Upper lobe of left lung (tissue), 6 donors: ENCODE data around the gene USP13. TPM values are rescaled to one million over a fixed set of nuclear protein-coding genes. Genes with fewer than 3 reads are reported as not detected.

Experiments used
- ATAC-seq, 2 donors: fragments of 200-7000 bp; cut with Tn5 transposase; one replicate each; pipeline ENCODE4 v1.9.1; 2022; ENCODE audit warnings: mild to moderate bottlenecking in 2 of 2, moderate library complexity in 2 of 2; ENCODE audit not compliant: low FRiP score in 2 of 2
- DNase-seq, 2 donors: peaks; one replicate each; pipeline ENCODE4 v3.0.0-alpha.2; 2019 to 2020
- H3K27ac ChIP-seq, 4 donors: fragments of 200-600 bp; sonication (generic); one replicate each; pipeline ENCODE4 v1.5.1; 2016 to 2019
- H3K27me3 ChIP-seq, 4 donors: fragments of 200-600 bp; sonication (generic); one replicate each; pipeline ENCODE4 v1.5.1; 2017 to 2019
- H3K36me3 ChIP-seq, 4 donors: fragments of 200-600 bp; sonication (generic); one replicate each; pipeline ENCODE4 v1.5.1; 2016 to 2019
- H3K4me1 ChIP-seq, 4 donors: fragments of 200-600 bp; sonication (generic); one replicate each; pipeline ENCODE4 v1.5.1; 2018 to 2019
- H3K4me3 ChIP-seq, 4 donors: fragments of 200-600 bp; sonication (generic); one replicate each; pipeline ENCODE4 v1.5.1; 2017 to 2019; ENCODE audit warnings: mild to moderate bottlenecking in 2 of 4, moderate library complexity in 1 of 4
- H3K9me3 ChIP-seq, 4 donors: fragments of 200-600 bp; sonication (generic); one replicate each; pipeline ENCODE4 v1.5.1; 2018 to 2019
- CTCF ChIP-seq, 6 experiments: fragments of 450-650 bp in 4 of 6; fragments of 200-600 bp in 2 of 6; sonication (generic) in 2 of 6; IDR thresholded peaks; one replicate each; pipeline ENCODE4 v1.5.1; 2016 to 2019; ENCODE audit warnings: antibody characterized with exemption in 6 of 6
- EP300 ChIP-seq, 4 donors: sonication (generic); formaldehyde crosslinking; IDR thresholded peaks; one replicate each; pipeline ENCODE4 v1.5.1; 2017; ENCODE audit warnings: antibody characterized with exemption in 4 of 4, control low read depth in 2 of 4
- POLR2A ChIP-seq, 4 donors: fragments of 450-650 bp; IDR thresholded peaks; one replicate each; pipeline ENCODE4 v1.5.1; 2016 to 2017; ENCODE audit warnings: antibody characterized with exemption in 4 of 4, mild to moderate bottlenecking in 2 of 4
- POLR2AphosphoS5 ChIP-seq, 2 donors: sonication (generic); formaldehyde crosslinking; IDR thresholded peaks; one replicate each; pipeline ENCODE4 v1.5.1; 2017; ENCODE audit warnings: antibody characterized with exemption in 2 of 2
- WGBS, 2 donors: methylation state at CpG; one replicate each; pipeline ENCODE4 v1.1.5; 2017 to 2018; 5-methylcytosine and 5-hydroxymethylcytosine counted together
- total RNA-seq, 6 donors: library from RNA; depleted of rRNA in 4 of 6; stranded (reverse); fragments of >200 nt in 4 of 6; gene quantifications; one replicate each; pipeline versions ENCODE4 v1.1.0 to v1.2.1, GENCODE V29; 2016 to 2021
- donor health status: DM: no; HTN: no; CAD: no; lungs with moderate emphysema.
- donor health status: DM: no; HTN: yes; CAD: no; lungs with severe emphysema.

The USP13 gene
- total RNA-seq, 6 donors from 2014 or later: 14.4 to 34.6 (median 27.8) TPM

- H3K27ac ChIP-seq: peak overlapping the region; percentile 87 to 94 (median 92)
- H3K4me3 ChIP-seq: peak overlapping the region; percentile 63 to 86 (median 83)
- H3K9me3 ChIP-seq: no peaks in the 10 kb centered on the region
- no peak for TF ChIP-seq EP300 (IDR thresholded peaks at IDR 0.05)
- peak in 1 of 2 donors; percentile 7 for TF ChIP-seq POLR2AphosphoS5 (IDR thresholded peaks at IDR 0.05)
- TF ChIP-seq POLR2A (IDR thresholded peaks at IDR 0.05): peak in 1 of 4 donors; percentile 46
- peak in 1 of 6 experiments; percentile 23 for TF ChIP-seq CTCF (IDR thresholded peaks at IDR 0.05)
- no peaks in the 10 kb centered on the region for H3K27me3 ChIP-seq
- ATAC-seq: peak; percentile 87 to 92
- peaks cover 0 to 24% (median 5%) of the 10 kb centered on the region in 4 donors for H3K4me1 ChIP-seq
- 0% methylated on average over 12 to 39 of the region's 77 CpGs for WGBS, 2 donors
- peak; percentile 88 to 93 for DNase-seq
- H3K36me3 ChIP-seq: no peaks in the 10 kb centered on the region
Measured at GRCh38 chr3:179653096-179653797, 407 bp downstream of the USP13 start.

GRCh38 chr3:179655236-179655635 is 2.4 kb downstream of the USP13 start:
- no peak overlapping the region for H3K27ac ChIP-seq
- ATAC-seq (no peak), DNase-seq (no peak)
- no peak overlapping the region for H3K4me3 ChIP-seq
- H3K9me3 ChIP-seq: no peaks in the 10 kb centered on the region
- TF ChIP-seq POLR2A (IDR thresholded peaks at IDR 0.05): no peak
- no peak for TF ChIP-seq POLR2AphosphoS5 (IDR thresholded peaks at IDR 0.05)
- H3K36me3 ChIP-seq: no peaks in the 10 kb centered on the region
- no peaks in the 10 kb centered on the region for H3K27me3 ChIP-seq
- WGBS, 2 donors: 58 to 65% methylated on average over 2 of the region's 2 CpGs
- peaks cover 0 to 24% (median 5%) of the 10 kb centered on the region in 4 donors for H3K4me1 ChIP-seq

GRCh38 chr3:179658606-179659005 is 5.8 kb downstream of the USP13 start:
- no peaks in the 10 kb centered on the region for H3K27me3 ChIP-seq
- WGBS, 2 donors: 83 to 86% methylated on average over 2 of the region's 2 CpGs
- H3K27ac ChIP-seq: no peak overlapping the region
- TF ChIP-seq CTCF (IDR thresholded peaks at IDR 0.05): no peak
- no peak for TF ChIP-seq POLR2A (IDR thresholded peaks at IDR 0.05)
- no peak for TF ChIP-seq EP300 (IDR thresholded peaks at IDR 0.05)
- no peak for TF ChIP-seq POLR2AphosphoS5 (IDR thresholded peaks at IDR 0.05)
- H3K4me3 ChIP-seq: no peak overlapping the region
- DNase-seq (no peak), ATAC-seq (no peak)
- H3K36me3 ChIP-seq: no peaks in the 10 kb centered on the region
- peaks cover 0 to 17% (median 10%) of the 10 kb centered on the region in 4 donors for H3K4me1 ChIP-seq
- H3K9me3 ChIP-seq: no peaks in the 10 kb centered on the region

- H3K4me3 ChIP-seq: no peak overlapping the region
- no peak for ATAC-seq
- 90 to 93% methylated on average over 3 of the region's 3 CpGs for WGBS, 2 donors
- no peak for DNase-seq
- peaks cover under 1 to 25% (median 9%) of the 10 kb centered on the region in 4 donors for H3K4me1 ChIP-seq
- H3K9me3 ChIP-seq: no peaks in the 10 kb centered on the region
- no peaks in the 10 kb centered on the region for H3K36me3 ChIP-seq
- no peak for TF ChIP-seq EP300 (IDR thresholded peaks at IDR 0.05)
- no peak for TF ChIP-seq CTCF (IDR thresholded peaks at IDR 0.05)
- no peak for TF ChIP-seq POLR2A (IDR thresholded peaks at IDR 0.05)
- no peak for TF ChIP-seq POLR2AphosphoS5 (IDR thresholded peaks at IDR 0.05)
- no peaks in the 10 kb centered on the region for H3K27me3 ChIP-seq
- H3K27ac ChIP-seq: no peak overlapping the region
Measured at GRCh38 chr3:179660872-179661271, 8.0 kb downstream of the USP13 start.

GRCh38 chr3:179661777-179662176 is 8.9 kb downstream of the USP13 start:
- Histone ChIP-seq H3K27ac (no peak overlapping the region), H3K9me3 (no peaks in the 10 kb centered on the region), H3K4me3 (no peak overlapping the region), H3K36me3 (no peaks in the 10 kb centered on the region), H3K4me1 (peaks cover 7 to 34% (median 16%) of the 10 kb centered on the region in 4 donors), H3K27me3 (no peaks in the 10 kb centered on the region)
- 79 to 86% methylated on average over 4 of the region's 4 CpGs for WGBS, 2 donors
- TF ChIP-seq POLR2AphosphoS5 (IDR thresholded peaks at IDR 0.05): no peak
- no peak for TF ChIP-seq POLR2A (IDR thresholded peaks at IDR 0.05)
- no peak for TF ChIP-seq EP300 (IDR thresholded peaks at IDR 0.05)
- no peak for TF ChIP-seq CTCF (IDR thresholded peaks at IDR 0.05)
- no peak for ATAC-seq
- DNase-seq: no peak
